Measurements from ENCODE around the gene ANKRD17.

Gene ANKRD17

GRCh38 chr4:73193659-73194058 lies 64.9 kb downstream of the ANKRD17 start:
- DNase-seq, result no peak

GRCh38 chr4:73193155-73193554 lies 65.4 kb downstream of the ANKRD17 start:
- no peak for DNase-seq

- DNase-seq, result no peak
These were observed 69.3 kb downstream of the ANKRD17 start for GRCh38 chr4:73189274-73189810.

GRCh38 chr4:73187325-73187724 lies 71.3 kb downstream of the ANKRD17 start:
- no peak for DNase-seq

GRCh38 chr4:73185903-73186302 lies 72.7 kb downstream of the ANKRD17 start:
- DNase-seq, result no peak

GRCh38 chr4:73181231-73181630 lies 77.4 kb downstream of the ANKRD17 start:
- DNase-seq, result no peak

- no peak for DNase-seq
These were observed 80.2 kb downstream of the ANKRD17 start for GRCh38 chr4:73178389-73178788.

- no peak for DNase-seq
These were observed 86.4 kb downstream of the ANKRD17 start for GRCh38 chr4:73172161-73172560.

- no peak for DNase-seq
These were observed 87.9 kb downstream of the ANKRD17 start for GRCh38 chr4:73170518-73171198.

GRCh38 chr4:73166212-73166611 lies 92.4 kb downstream of the ANKRD17 start:
- no peak for DNase-seq

- DNase-seq, result no peak
These were observed 96.9 kb downstream of the ANKRD17 start for GRCh38 chr4:73161527-73162185.

- DNase-seq, result no peak
These were observed 102.2 kb downstream of the ANKRD17 start for GRCh38 chr4:73156394-73156793.

GRCh38 chr4:73152893-73153292 lies 105.7 kb downstream of the ANKRD17 start:
- DNase-seq, result no peak

GRCh38 chr4:73142995-73143547 lies 115.5 kb downstream of the ANKRD17 start:
- DNase-seq, result no peak

GRCh38 chr4:73139991-73140390 lies 118.6 kb downstream of the ANKRD17 start:
- no peak for DNase-seq

- DNase-seq, result no peak
These were observed 119.4 kb downstream of the ANKRD17 start for GRCh38 chr4:73139245-73139644.

GRCh38 chr4:73137121-73137520 lies 121.5 kb downstream of the ANKRD17 start:
- DNase-seq, result no peak

- no peak for DNase-seq
These were observed 124.8 kb downstream of the ANKRD17 start for GRCh38 chr4:73133784-73134183.

GRCh38 chr4:73131281-73131680 lies 127.3 kb downstream of the ANKRD17 start:
- no peak for DNase-seq

GRCh38 chr4:73129319-73129718 lies 129.3 kb downstream of the ANKRD17 start:
- DNase-seq, result no peak

GRCh38 chr4:73127839-73128453 lies 130.7 kb downstream of the ANKRD17 start:
- DNase-seq, result no peak

- DNase-seq, result no peak
These were observed 149.1 kb downstream of the ANKRD17 start for GRCh38 chr4:73109493-73109892.

GRCh38 chr4:73104695-73105094 lies 153.9 kb downstream of the ANKRD17 start:
- DNase-seq, result no peak

Data from stimulated activated CD4-positive, alpha-beta T cell treated with anti-CD3 and anti-CD28 coated beads, Interleukin-4, amount 100 ng/mL, for 24 hours (primary cell).